CD4-positive, alpha-beta T cell (primary cell): ENCODE results near the gene DIPK1B. TPM values are rescaled to one million over a fixed set of nuclear protein-coding genes. Genes with fewer than 3 reads are reported as not detected.

ENCODE experiments used
- ATAC-seq: fragments of 200-7000 bp; cut with Tn5 transposase; one replicate; pipeline ENCODE4 v1.10.0; 2022; ENCODE audit warnings: mild to moderate bottlenecking; ENCODE audit not compliant: poor library complexity
- CTCF ChIA-PET: fragments of 350-600 bp; sonication (Branson Sonifier 250); formaldehyde crosslinking; loops from one replicate; lab custom pipeline; 2021; ENCODE audit warnings: antibody characterized with exemption, inconsistent platforms; lab: Charles Lee
- POLR2A ChIA-PET: fragments of 350-600 bp; sonication (Branson Sonifier 250); formaldehyde crosslinking; loops from one replicate; lab custom pipeline; 2021; ENCODE audit warnings: antibody characterized with exemption, inconsistent platforms; lab: Charles Lee
- DNase-seq, 14 experiments: peaks; one replicate each; pipeline ENCODE4 v3.0.0-alpha.2; 2013 to 2020; ENCODE audit warnings: mixed read lengths in 2 of 14
- H3K27ac ChIP-seq, 2 donors: one replicate each; pipeline versions ENCODE4 v1.5.1 to v1.7.0; 2013; ENCODE audit warnings: low read length in 2 of 2, low read depth in 1 of 2, mild to moderate bottlenecking in 1 of 2
- H3K27me3 ChIP-seq, 2 experiments: 1 replicate in 1 of 2; 2 replicates in 1 of 2; pipeline versions ENCODE4 v1.6.1 to v1.7.0; 2013; ENCODE audit warnings: low read length in 2 of 2, control low read depth in 1 of 2, mild to moderate bottlenecking in 1 of 2, moderate library complexity in 1 of 2; ENCODE audit not compliant: insufficient read depth in 2 of 2, control insufficient read depth in 1 of 2
- H3K36me3 ChIP-seq: one replicate; pipeline ENCODE4 v1.6.1; 2013; ENCODE audit warnings: low read length, control low read depth; ENCODE audit not compliant: insufficient read depth
- H3K4me1 ChIP-seq: one replicate; pipeline ENCODE4 v1.6.1; 2013; ENCODE audit warnings: low read length, control low read depth; ENCODE audit not compliant: insufficient read depth
- H3K4me3 ChIP-seq: one replicate; pipeline ENCODE4 v1.5.1; 2013; ENCODE audit warnings: mild to moderate bottlenecking, low read length, moderate library complexity
- H3K9me3 ChIP-seq, 2 experiments: 1 replicate in 1 of 2; 2 replicates in 1 of 2; pipeline versions ENCODE4 v1.6.1 to v1.7.0; 2013; ENCODE audit warnings: low read length in 2 of 2, mild to moderate bottlenecking in 2 of 2, control low read depth in 1 of 2, moderate library complexity in 1 of 2; ENCODE audit not compliant: control insufficient read depth in 1 of 2, insufficient read depth in 1 of 2
- H3K27ac Mint-ChIP-seq: one replicate; pipeline ENCODE4 v1.8.0; 2020; ENCODE audit warnings: mixed read lengths
- H3K27me3 Mint-ChIP-seq: one replicate; pipeline ENCODE4 v1.8.0; 2021; ENCODE audit warnings: mixed read lengths
- H3K36me3 Mint-ChIP-seq: one replicate; pipeline ENCODE4 v1.8.0; 2021; ENCODE audit warnings: low read depth, mixed read lengths
- H3K4me1 Mint-ChIP-seq: one replicate; pipeline ENCODE4 v1.8.0; 2021; ENCODE audit warnings: low read depth, mixed read lengths
- H3K4me3 Mint-ChIP-seq: one replicate; pipeline ENCODE4 v1.8.0; 2020; ENCODE audit warnings: mild to moderate bottlenecking, mixed read lengths
- H3K9me3 Mint-ChIP-seq: one replicate; pipeline ENCODE4 v1.8.0; 2020; ENCODE audit warnings: mixed read lengths
- CTCF ChIP-seq: fragments of 200-600 bp; IDR thresholded peaks from one replicate; pipeline ENCODE4 v1.8.0; 2022; ENCODE audit warnings: antibody characterized with exemption, mild to moderate bottlenecking
- intact Hi-C, 2 experiments: fragments of 100-400 bp; cut with DNase I in 1 of 2; cut with micrococcal nuclease in 1 of 2; formaldehyde crosslinking; loops; one replicate each; pipeline versions ENCODE4 v1.15.1 to v1.9.0; 2023 to 2025; cut with DNase I, micrococcal nuclease
- total RNA-seq, 174 experiments: library from RNA in 2 of 174; stranded (reverse) in 2 of 174; gene quantifications; one replicate each; pipeline ENCODE4 v1.2.3 and lab custom pipeline; 2021 to 2026

Gene DIPK1B
- total RNA-seq, 2 experiments from 2014 or later: 0.11 TPM; not detected in 1

GRCh38 chr9:136697821-136698526 lies 14.4 kb upstream of the DIPK1B start:
- Mint-ChIP-seq H3K36me3 (no peaks in the 10 kb centered on the region), H3K27ac (no peak overlapping the region), H3K4me3 (no peak overlapping the region), H3K4me1 (peaks cover 11% of the 10 kb centered on the region), H3K27me3 (peaks cover 37% of the 10 kb centered on the region), H3K9me3 (no peaks in the 10 kb centered on the region)
- H3K9me3 ChIP-seq: peaks cover 0 to 16% of the 10 kb centered on the region in 2 experiments
- H3K27me3 ChIP-seq: peaks cover 11 to 15% of the 10 kb centered on the region in 2 experiments
- H3K27ac ChIP-seq: no peak overlapping the region
- DNase-seq (no peak), ATAC-seq (no peak)
- H3K4me1 ChIP-seq: peaks cover 20% of the 10 kb centered on the region
- intact Hi-C loops: no loop called here
- ChIA-PET CTCF (no interaction called here), POLR2A (no interaction called here)
- H3K4me3 ChIP-seq: no peak overlapping the region
- TF ChIP-seq CTCF: no peak
- no peaks in the 10 kb centered on the region for H3K36me3 ChIP-seq

- H3K27me3 Mint-ChIP-seq: peaks cover 33% of the 10 kb centered on the region
- Histone ChIP-seq H3K27me3 (peaks cover 11 to 15% of the 10 kb centered on the region in 2 experiments), H3K36me3 (no peaks in the 10 kb centered on the region), H3K4me1 (peaks cover 20% of the 10 kb centered on the region), H3K9me3 (peaks cover 0 to 16% of the 10 kb centered on the region in 2 experiments), H3K27ac (no peak overlapping the region), H3K4me3 (no peak overlapping the region)
- peaks cover 11% of the 10 kb centered on the region for H3K4me1 Mint-ChIP-seq
- H3K36me3 Mint-ChIP-seq: no peaks in the 10 kb centered on the region
- POLR2A ChIA-PET: no interaction called here
- DNase-seq: no peak
- ATAC-seq: no peak
- no peak for TF ChIP-seq CTCF
- H3K4me3 Mint-ChIP-seq: no peak overlapping the region
- no peak overlapping the region for H3K27ac Mint-ChIP-seq
- no peaks in the 10 kb centered on the region for H3K9me3 Mint-ChIP-seq
- intact Hi-C loops: no loop called here
- CTCF ChIA-PET: no interaction called here
Observed at GRCh38 chr9:136698635-136699246, 13.6 kb upstream of the DIPK1B start.

GRCh38 chr9:136700304-136700703 lies 12.1 kb upstream of the DIPK1B start:
- Histone ChIP-seq H3K9me3 (peaks cover 0 to 16% of the 10 kb centered on the region in 2 experiments), H3K36me3 (no peaks in the 10 kb centered on the region), H3K4me3 (no peak overlapping the region), H3K27me3 (peaks cover 8 to 12% of the 10 kb centered on the region in 2 experiments), H3K4me1 (peaks cover 20% of the 10 kb centered on the region), H3K27ac (no peak overlapping the region)
- no peak overlapping the region for H3K4me3 Mint-ChIP-seq
- no peaks in the 10 kb centered on the region for H3K9me3 Mint-ChIP-seq
- no peak overlapping the region for H3K27ac Mint-ChIP-seq
- intact Hi-C loops: loop anchor here in 1 of 2 experiments (2.0 kb wide), 1 partner anchor 26 kb away; no protein-coding TSS in a partner anchor
- peaks cover 11% of the 10 kb centered on the region for H3K4me1 Mint-ChIP-seq
- TF ChIP-seq CTCF: no peak
- ChIA-PET POLR2A (interaction anchor here (0.8 kb wide), 1 partner anchor 28 kb away, joined by 3 read pairs; no protein-coding TSS in a partner anchor), CTCF (interaction anchor here (1.2 to 3.0 kb wide), 2 partner anchors 27 to 29 kb away, joined by 4 to 13 read pairs; no protein-coding TSS in a partner anchor)
- H3K27me3 Mint-ChIP-seq: peaks cover 33% of the 10 kb centered on the region
- no peaks in the 10 kb centered on the region for H3K36me3 Mint-ChIP-seq
- DNase-seq (no peak), ATAC-seq (no peak)
